Glomerular endothelial cell (primary cell): ENCODE data around the gene SCGB2B2. TPM values are rescaled to one million over a fixed set of nuclear protein-coding genes. Genes with fewer than 3 reads are reported as not detected.
"Not testable (repeated sequence)": the region's sequence is repeated elsewhere in the genome, so short reads cannot be mapped to it uniquely, and the experiment has no call there.

ENCODE experiments used
- DNase-seq: peaks from one replicate; pipeline ENCODE4 v3.0.0-alpha.2; 2011; ENCODE audit warnings: low read depth, low spot score; ENCODE audit errors: extremely low read depth
- total RNA-seq: library from RNA; depleted of rRNA; stranded (reverse); fragments of >200 nt; gene quantifications from 2 replicates; pipeline ENCODE4 v1.2.3, GENCODE V29; 2015

SCGB2B2 gene
- total RNA-seq, 1 donor from 2014 or later = 0.12 TPM

DNA sequence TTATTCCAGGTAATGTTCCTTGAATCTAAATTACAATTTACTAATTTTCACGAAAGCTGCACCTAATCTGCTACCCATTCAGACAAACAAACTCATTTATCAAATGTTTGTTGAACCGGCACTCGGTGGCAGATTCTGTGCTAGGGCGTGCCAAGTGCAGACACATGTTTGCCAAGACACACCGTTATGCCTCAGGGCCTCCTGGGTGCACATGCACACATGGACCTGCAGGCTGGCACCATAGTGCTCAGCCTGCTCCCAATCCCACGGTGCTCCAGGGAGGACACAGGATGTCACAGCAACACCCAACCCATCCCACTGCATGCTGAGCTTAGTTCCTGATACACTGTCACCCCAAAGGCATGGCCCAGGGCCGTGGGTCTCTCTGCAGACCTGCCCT, 7.7 kb downstream of the SCGB2B2 start:
- DNase-seq = no peak

DNA sequence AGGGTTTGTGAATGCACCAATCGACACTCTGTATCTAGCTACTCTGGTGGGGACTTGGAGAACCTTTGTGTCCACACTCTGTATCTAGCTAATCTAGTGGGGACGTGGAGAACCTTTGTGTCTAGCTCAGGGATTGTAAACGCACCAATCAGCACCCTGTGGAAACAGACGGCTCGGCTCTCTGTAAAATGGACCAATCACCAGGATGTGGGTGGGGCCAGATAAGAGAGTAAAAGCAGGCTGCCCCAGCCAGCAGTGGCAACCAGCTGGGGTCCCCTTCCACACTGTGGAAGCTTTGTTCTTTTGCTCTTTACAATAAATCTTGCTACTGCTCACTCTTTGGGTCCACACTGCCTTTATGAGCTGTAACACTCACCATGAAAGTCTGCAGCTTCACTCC, 8.3 kb downstream of the SCGB2B2 start:
- not testable (repeated sequence) for DNase-seq

DNA sequence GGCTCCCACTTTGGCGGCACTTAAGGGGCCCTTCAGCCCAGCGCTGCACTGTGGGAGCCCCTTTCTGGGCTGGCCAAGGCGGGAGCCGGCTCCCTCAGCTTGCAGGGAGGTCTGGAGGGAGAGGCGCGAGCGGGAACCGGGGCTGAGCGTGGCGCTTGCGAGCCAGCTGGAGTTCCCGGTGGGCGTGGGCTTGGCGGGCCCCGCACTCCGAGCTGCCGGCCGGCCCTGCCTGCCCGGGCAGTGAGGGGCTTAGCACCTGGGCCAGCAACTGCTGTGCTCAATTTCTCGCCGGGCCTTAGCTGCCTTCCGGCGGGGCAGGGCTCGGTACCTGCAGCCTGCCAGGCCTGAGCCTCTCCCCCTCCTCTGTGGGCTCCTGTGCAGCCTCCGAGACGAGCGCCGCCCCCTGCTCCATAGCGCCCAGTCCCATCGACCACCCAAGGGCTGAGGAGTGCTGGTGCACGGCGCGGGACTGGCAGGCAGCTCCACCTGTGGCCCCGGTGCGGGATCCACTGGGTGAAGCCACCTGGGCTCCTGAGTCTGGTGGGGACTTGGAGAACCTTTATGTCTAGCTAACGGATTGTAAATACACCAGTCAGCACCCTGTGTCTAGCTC, 8.8 kb downstream of the SCGB2B2 start:
- not testable (repeated sequence) for DNase-seq

DNA sequence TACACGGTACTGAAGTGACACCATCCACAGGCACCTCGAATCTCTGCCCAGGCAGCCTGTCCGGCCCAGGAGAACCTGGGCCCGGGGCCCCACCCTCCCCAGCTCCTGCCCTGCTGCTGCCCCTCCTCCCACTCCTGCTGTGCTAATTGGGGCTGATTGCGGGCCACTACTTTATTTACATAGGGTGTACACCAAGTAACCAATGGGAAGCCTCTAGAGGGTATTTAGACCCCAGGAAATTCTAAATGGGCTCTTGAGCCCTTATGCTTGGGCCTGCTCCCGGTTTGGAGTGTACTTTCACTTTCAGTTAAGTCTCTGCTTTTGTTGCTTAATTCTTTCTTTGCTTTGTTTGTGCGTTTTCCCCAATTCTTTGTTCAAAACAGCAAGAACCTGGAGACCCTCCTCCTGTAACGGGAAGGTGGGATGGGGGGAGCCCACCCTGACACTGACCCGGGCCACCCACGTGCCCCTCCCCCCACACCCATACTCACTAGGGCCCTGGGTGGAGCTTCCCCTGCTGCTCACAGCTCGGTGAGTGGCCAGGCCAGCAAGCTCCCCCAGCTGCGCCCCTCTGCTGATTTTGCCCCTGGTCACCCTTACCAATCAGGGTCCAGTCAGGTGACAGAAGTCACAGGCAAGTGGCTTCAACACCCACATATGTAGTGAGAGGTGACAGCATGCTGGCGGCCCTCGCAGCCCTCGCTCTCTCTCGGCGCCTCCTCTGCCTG, 9.4 kb downstream of the SCGB2B2 start:
- no peak for DNase-seq

DNA sequence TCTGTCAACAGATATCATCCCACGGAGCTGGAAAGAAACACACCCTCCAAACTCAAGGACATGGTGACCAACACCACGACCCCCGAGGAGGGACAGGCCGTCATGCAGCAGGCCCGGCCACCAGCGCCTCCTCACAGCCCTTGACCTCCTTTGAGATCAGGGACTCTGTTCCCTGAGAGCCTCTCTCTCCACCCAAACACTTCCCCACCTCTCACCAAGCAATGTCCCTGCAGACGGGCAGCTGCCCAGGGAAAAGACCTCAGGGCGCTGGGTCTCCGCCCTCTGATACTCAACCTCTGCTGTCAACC, 10.0 kb downstream of the SCGB2B2 start:
- no peak for DNase-seq

DNA sequence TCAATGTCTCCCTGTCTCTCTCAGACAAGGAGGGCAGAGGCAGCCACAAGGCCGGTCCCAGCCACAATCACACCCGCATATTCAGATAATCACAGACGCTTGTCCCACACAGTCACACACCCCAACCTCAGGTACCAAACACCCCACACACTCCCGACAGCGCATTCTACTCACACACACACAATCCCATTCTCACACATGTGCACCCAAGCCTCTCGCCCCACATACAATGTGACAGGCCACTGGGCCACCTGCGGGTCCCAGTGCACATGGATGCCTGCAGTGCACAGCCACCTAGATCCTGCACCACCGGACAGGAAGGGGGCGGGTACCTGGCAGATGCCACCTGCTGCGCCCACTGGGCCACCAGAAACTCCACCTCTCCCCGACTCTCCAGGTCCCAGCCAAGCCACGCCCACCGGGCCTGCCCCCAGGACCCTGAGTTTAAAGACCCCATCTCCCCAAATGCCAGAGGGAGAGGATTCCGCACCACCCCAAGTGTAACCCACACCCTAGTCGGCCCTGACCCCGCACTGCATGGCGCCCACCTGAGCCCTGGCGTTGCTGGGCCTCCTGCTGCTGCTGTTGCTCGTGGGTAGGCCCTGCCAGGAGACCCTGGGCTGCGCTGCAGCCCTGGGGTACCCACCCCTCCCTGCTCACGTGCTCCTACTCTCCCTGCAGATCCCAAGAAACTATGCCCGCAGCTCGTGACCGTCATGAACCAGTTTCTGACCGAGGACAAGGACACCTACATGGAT, 10.6 kb downstream of the SCGB2B2 start:
- no peak for DNase-seq

DNA sequence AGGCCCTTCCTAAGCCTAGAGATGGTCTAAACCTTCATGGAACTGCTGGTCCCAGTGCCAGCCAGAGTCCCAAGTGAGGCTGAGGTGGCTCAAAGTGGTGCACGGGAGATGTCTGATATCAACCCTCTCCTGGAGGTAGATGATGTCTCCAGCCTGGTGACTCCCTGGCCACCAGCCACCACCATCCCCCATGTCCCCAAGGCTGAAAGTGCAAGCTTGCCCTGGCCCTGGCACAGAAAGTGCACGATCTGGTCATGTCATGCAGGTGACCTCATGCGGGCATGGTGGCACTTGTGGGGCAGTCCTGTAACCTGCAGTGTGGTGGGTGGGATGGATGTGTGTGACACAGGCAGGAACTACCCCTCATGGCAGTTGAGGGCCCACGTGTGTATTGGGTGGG, 11.7 kb downstream of the SCGB2B2 start:
- not testable (repeated sequence) for DNase-seq

DNA sequence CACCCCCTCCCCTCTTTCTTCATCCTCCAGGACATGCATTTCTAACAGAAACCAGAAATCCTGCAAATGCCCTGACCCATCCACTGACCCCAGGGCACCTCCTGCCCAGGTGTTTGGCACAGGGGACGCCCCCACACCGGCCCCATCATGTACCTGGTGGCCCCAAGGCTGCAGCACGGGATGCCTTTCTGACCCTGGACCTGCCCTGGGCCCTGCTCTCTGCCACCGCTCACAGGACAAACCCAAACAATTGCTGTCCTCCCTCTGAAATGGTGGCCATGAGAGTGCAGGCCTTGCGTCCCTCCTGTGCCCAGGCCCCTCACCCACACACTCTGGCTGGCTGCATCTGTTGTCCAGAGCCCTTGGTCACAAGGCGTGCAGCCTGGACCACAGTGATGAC, 12.1 kb downstream of the SCGB2B2 start:
- no peak for DNase-seq

DNA sequence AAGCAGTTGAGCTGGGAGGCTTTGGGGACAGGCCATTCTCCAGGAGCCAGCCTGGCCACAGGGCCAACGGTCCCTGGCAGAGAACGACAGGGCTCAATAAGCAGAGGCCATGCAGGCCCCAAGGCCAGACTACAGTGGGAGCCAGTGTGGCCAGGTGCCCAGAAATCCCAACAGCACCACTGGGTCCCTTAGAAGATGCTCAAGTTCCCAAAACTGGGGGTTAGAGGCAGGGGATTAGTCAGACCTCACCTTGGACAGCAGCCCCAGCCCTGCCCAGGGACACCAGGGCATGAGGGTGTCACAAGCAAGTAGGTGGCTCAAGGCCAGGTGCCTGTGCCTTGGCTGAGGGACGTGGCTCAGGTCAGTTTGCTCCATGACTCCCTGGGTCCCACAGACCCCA, 12.8 kb downstream of the SCGB2B2 start:
- no peak for DNase-seq

DNA sequence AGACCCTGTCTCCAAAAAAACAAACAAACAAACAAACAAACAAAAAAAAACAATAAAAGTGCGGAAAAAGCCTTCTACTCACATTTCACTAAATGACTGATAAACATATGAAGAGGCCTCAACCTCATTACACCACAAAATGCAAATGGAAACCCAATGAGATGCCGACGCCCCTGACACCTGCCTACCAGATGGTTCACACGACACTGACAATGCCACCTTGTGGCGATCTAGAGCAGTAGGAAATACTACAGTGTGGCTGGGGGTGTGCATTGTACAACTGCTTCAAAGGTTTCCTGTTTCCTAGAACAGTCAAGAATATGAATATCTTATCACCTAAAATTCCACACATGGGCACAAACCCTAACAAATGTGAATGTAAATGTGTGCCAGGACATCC, 14.0 kb downstream of the SCGB2B2 start:
- DNase-seq = no peak

DNA sequence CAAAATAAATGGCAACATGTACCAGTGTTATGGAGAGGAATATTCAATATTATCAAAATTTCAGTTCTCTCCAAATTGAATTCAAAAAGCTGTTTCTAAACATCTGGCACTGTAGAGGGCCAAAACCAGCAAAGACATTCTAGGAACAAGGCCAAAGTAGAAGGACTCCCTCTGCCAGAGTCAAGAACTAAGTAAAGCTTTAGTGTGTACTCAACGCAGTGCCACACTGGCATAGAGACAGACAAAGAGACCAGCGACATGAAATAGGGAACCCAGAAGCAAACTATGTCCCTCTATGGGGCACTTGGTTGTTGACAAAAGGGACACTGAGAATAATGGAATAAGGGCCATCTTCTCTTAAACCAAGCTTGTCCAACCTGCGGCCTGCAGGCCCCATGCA, 15.6 kb downstream of the SCGB2B2 start:
- DNase-seq = no peak

DNA sequence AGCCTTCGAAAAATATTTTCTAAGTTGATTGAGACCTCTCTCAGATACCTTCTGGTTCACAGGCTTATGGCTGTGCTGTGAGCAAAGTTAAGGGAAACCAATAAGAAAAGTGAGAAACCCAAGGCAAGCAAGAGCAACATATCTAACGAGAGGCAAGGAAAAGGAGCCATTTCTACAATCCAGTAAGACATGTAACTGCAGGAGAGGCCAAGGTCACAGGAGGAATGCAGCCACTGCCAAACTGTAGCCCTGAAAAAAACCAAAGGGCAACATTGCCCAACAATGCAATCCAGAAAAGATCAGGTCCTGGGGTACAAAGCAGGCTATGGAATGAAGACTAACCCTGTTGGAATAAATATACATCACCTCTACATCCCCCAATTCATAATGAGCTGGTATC, 21.3 kb downstream of the SCGB2B2 start:
- DNase-seq = no peak

DNA sequence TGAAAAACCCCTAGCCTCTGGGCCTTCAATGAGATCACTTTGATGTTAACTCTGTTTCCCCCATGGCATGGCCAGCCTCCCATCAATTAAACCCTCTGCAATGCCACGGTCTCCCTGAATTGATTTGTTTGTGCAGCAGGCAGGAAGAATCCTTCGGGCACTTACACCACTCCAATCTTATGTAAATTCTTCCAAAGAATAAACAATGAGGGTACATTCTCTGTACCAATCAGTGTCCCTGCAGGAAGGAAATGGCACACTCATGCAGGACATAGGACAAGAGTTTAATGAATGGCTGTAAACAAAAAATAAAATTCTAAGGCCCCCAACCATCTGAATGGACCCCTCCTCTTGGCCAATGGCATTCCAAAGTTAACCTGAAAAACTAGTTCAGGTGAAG, 22.2 kb downstream of the SCGB2B2 start:
- DNase-seq = no peak

DNA sequence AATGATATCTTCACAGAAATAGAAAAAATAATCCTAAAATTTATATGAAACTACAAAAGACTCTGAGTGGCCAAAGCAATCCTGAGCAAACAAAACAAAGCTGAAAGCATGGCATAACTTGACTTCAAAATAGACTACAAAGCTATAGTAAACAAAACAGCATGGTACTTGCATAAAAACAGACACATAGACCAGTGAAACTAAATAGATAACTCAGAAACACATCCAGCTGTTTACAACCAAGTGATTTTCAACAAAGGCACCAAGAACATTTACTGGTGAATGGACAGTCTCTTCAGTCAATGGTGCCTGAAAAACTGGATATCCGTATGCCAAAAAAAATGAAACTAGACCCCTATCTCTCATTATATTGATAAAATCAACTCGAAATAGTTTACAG, 25.2 kb downstream of the SCGB2B2 start:
- no peak for DNase-seq

DNA sequence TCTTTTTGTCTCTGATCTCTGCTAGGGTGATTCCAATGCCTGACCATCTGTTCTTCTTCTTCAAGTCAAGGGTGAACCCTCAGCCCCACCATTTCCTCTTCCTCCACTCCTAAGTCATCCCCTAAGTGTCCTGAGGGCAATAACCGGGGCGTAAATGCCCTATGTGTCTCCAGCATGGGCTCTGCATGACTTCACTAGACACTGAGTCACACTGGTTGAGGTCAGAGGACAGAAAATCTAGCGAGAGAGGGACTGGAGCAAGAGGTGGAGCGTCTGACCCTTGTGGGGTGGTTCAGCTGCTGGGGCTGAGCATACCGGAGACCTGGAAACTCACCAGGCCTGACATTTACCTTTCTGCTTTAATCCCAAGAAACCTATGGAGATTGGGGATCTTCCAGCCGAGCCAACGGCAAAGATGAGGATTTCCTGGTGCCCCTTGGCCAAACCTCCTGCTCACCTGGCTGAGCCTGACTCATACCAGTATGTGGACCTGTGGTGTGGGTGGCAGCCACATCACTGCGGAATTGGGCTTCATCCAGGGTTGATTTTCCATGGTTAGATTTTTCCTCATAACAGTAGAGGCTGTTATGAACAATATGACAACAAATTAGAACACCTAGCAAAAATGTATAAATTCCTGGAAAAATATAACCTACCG, 26.9 kb downstream of the SCGB2B2 start:
- DNase-seq = no peak

DNA sequence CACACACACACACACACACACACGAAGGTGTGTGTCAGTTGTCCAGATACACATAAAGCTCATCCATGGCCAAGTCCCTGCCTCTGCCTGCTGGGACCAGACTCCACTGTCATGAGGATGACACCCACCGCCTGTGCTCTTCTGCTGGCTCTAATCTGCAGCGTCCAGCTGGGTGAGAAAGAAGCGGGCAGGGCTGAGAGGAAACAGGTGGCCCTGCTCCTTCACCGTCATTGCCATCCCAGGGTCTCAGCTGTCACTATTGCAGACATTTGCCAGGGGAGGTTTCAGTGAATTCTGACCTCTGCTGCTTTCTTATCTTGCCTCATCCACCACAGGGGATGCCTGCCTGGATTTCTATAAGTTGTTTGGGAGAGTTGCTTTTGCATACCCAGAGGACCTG, 31.4 kb downstream of the SCGB2B2 start:
- no peak for DNase-seq

DNA sequence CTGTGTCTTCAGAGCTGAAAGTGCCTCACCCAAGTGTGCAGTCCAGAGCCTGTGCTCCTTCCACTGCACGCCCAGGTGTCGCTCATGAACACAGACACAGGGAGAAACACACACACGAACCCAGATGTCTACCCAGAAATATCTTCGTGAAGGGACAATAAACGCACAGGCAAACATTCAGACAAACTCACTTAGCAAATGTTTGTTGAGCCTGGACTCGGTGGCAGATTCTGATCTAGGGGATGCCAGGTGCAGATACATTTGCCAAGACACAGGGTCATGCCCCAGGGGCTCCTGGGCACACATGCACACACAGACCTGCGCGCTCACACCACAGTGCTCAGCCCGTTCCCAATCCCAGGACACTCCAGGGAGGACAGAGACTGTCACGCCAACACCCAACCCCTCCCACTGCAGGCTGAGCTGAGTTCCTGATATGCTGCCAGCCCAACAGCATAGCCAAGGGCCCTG, 31.9 kb downstream of the SCGB2B2 start:
- DNase-seq = no peak

DNA sequence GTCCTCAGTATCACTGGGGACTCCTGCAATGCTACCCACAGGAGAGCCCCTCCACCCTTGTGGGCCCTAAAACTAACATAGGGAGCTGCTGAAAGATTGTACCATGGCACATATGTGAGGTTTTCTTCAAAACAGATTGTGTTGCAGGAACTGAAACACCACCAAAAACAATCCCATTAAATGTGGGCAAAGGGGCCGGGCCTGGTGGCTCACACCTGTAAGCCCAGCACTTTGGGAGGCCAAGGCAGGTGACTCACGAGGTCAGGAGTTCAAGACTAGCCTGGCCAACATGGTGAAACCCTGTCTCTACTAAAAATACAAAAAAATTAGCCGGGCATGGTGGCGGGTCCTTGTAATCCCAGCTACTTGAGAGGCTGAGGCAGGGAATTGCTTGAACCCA, 34.7 kb downstream of the SCGB2B2 start:
- DNase-seq = no peak

DNA sequence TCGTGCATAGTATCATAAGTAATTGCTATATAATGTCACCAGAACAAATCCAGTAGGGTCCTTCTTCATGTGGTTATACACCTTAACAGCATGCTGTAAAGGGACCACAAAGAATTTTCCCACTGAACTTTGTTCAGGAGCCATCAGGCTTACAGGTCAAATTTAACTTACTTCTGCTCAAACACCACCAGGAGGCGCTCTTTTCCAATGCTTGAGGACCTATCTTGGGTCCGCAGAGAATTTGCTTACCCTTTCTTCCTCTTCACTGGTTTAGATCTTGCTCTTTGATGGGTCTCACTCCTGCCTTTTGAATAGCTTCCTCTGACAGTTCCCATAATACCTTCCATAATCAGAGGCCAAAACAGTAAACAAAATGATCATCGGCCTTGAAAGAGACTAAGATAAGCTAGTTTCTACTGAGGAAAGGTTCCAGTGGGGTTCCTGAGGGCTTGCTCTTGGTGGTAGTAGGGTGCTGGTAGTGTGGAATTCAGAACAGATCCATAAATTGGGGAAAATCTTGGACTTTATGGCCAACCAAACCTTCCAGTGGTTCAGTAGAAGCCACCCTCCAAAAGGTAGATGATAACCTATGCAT, 37.4 kb downstream of the SCGB2B2 start:
- DNase-seq = peak; percentile 50

DNA sequence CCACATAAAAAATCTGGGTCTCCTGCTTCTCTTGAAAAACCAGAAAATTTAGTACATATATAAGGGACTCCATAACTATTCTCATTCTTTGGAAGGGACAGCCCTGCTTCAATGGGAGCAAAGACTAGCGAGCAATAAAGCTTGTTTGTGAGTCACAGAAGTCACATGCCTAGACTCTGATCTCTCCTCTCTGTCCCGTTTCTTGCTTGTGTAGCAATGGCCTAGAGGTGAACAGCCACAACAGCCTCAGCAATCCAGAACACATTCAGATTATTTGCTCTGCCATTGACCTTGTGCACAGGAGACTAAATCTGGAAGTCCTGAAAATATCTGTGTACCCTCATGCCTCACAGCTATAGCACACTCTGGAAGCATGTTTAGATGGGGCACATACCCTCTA, 43.2 kb downstream of the SCGB2B2 start:
- DNase-seq = no peak
